Endothelial cell of umbilical vein (primary cell): ENCODE measurements around the gene GPR148. TPM values are rescaled to one million over a fixed set of nuclear protein-coding genes. Genes with fewer than 3 reads are reported as not detected.

ENCODE experiments used
- BruUV-seq: library from RNA; stranded (reverse); fragments of 400-500 nt; replicated peaks from 2 replicates; lab custom pipeline; 2021; lab: Mats Ljungman, UMichigan
- CTCF ChIA-PET: fragments of 300-600, 350-600 bp; sonication (Branson Sonifier 250); formaldehyde crosslinking; loops from one replicate; lab custom pipeline; 2021; ENCODE audit warnings: antibody characterized with exemption, inconsistent platforms; lab: Charles Lee
- POLR2A ChIA-PET: fragments of 300-600, 350-600 bp; sonication (Branson Sonifier 250); formaldehyde crosslinking; loops from one replicate; lab custom pipeline; 2021; ENCODE audit warnings: antibody characterized with exemption, inconsistent platforms; lab: Charles Lee
- DNase-seq: peaks from one replicate; pipeline ENCODE4 v3.0.0-alpha.2; 2011; ENCODE audit warnings: low read depth, low spot score
- FAIRE-seq: peaks from 2 replicates; lab custom pipeline; 2011; peaks lifted over from hg19 to GRCh38; lab: Jason Lieb, UNC
- H2AFZ ChIP-seq: 2 replicates; pipeline ENCODE4 v1.6.0; 2012; ENCODE audit warnings: low read depth, low read length, control low read depth, inconsistent platforms
- H3K27ac ChIP-seq: 2 replicates; pipeline ENCODE4 v1.5.1; 2011; ENCODE audit warnings: low read depth, mild to moderate bottlenecking, control low read depth, low read length, moderate library complexity; ENCODE audit not compliant: insufficient read depth
- H3K27me3 ChIP-seq, 2 experiments: 2 replicates each; pipeline versions ENCODE4 v1.6.0 to v1.6.1; 2011; ENCODE audit warnings: low read length in 2 of 2, mixed read lengths in 1 of 2; ENCODE audit not compliant: control insufficient read depth in 2 of 2, insufficient read depth in 2 of 2
- H3K36me3 ChIP-seq, 2 experiments: 2 replicates in 1 of 2; 3 replicates in 1 of 2; pipeline ENCODE4 v1.5.1; 2011; ENCODE audit warnings: low read length in 2 of 2, mild to moderate bottlenecking in 1 of 2, moderate library complexity in 1 of 2; ENCODE audit not compliant: control insufficient read depth in 2 of 2, insufficient read depth in 2 of 2; ENCODE audit errors: extremely low read depth in 1 of 2
- H3K4me1 ChIP-seq: 3 replicates; pipeline ENCODE4 v1.5.1; 2011; ENCODE audit warnings: mild to moderate bottlenecking, low read length; ENCODE audit not compliant: control insufficient read depth, insufficient read depth; ENCODE audit errors: extremely low read depth
- H3K4me2 ChIP-seq: 2 replicates; pipeline ENCODE4 v1.6.1; 2011; ENCODE audit warnings: low read length, control low read depth, mixed read lengths; ENCODE audit not compliant: insufficient read depth
- H3K4me3 ChIP-seq, 3 experiments: fragments of 200-600 bp in 1 of 3; sonication (generic), shearing (Covaris generic) in 1 of 3; replicated peaks in 1 of 3; 2 replicates each; pipeline ENCODE4 v1.5.1; 2011 to 2016; ENCODE audit warnings: control low read depth in 3 of 3, low read length in 3 of 3, mild to moderate bottlenecking in 2 of 3, inconsistent platforms in 1 of 3, low read depth in 1 of 3, moderate library complexity in 1 of 3; ENCODE audit not compliant: insufficient read depth in 1 of 3
- H3K79me2 ChIP-seq: 2 replicates; pipeline ENCODE4 v1.6.0; 2012; ENCODE audit warnings: low read length, inconsistent platforms; ENCODE audit not compliant: control insufficient read depth, insufficient read depth
- H3K9ac ChIP-seq: replicated peaks from 2 replicates; pipeline ENCODE3; 2011; ENCODE audit warnings: low read length, control low read depth; ENCODE audit not compliant: insufficient read depth; ENCODE audit errors: extremely low read depth
- H3K9me1 ChIP-seq: replicated peaks from 3 replicates; pipeline ENCODE4 v1.6.0; 2011; ENCODE audit warnings: mild to moderate bottlenecking, low read length; ENCODE audit not compliant: control insufficient read depth, insufficient read depth; ENCODE audit errors: extremely low read depth
- H3K9me3 ChIP-seq: replicated peaks from 2 replicates; pipeline ENCODE4 v1.5.1; 2012; ENCODE audit warnings: low read length, inconsistent platforms; ENCODE audit not compliant: control insufficient read depth, insufficient read depth
- H4K20me1 ChIP-seq: replicated peaks from 2 replicates; pipeline ENCODE3; 2011; ENCODE audit warnings: mild to moderate bottlenecking, low read length; ENCODE audit not compliant: control insufficient read depth, insufficient read depth; ENCODE audit errors: extremely low read depth
- CTCF ChIP-seq, 2 donors: IDR thresholded peaks; 1 replicate in 1 of 2; 2 replicates in 1 of 2; pipeline ENCODE4 v1.5.1; 2011; ENCODE audit warnings: low read length in 2 of 2, mild to moderate bottlenecking in 2 of 2, moderate library complexity in 2 of 2, control low read depth in 1 of 2, inconsistent platforms in 1 of 2, low read depth in 1 of 2; ENCODE audit not compliant: insufficient read depth in 1 of 2; ENCODE audit errors: extremely low read depth in 1 of 2
- EZH2 ChIP-seq: IDR thresholded peaks from 2 replicates; pipeline ENCODE4 v1.6.1; 2012; ENCODE audit warnings: borderline replicate concordance, low read depth, mild to moderate bottlenecking, moderate library complexity, low read length, inconsistent platforms; ENCODE audit not compliant: severe bottlenecking
- FOS ChIP-seq: IDR thresholded peaks from 2 replicates; pipeline ENCODE4 v1.6.1; 2011; ENCODE audit warnings: mild to moderate bottlenecking, low read length, moderate library complexity, borderline replicate concordance; ENCODE audit not compliant: insufficient read depth
- GATA2 ChIP-seq: IDR thresholded peaks from 2 replicates; pipeline ENCODE4 v1.7.0; 2011; ENCODE audit warnings: low read depth, mild to moderate bottlenecking, moderate library complexity, mixed read lengths, low read length; ENCODE audit not compliant: insufficient read length, insufficient read depth
- JUN ChIP-seq: IDR thresholded peaks from 2 replicates; pipeline ENCODE4 v1.6.1; 2011; ENCODE audit warnings: borderline replicate concordance, low read depth; ENCODE audit not compliant: insufficient read length, insufficient read depth
- MAX ChIP-seq: IDR thresholded peaks from 2 replicates; pipeline ENCODE4 v1.6.1; 2011; ENCODE audit not compliant: insufficient read depth, insufficient read length
- MYC ChIP-seq: IDR thresholded peaks from one replicate; pipeline ENCODE4 v1.6.1; 2011; ENCODE audit warnings: mild to moderate bottlenecking, low read depth, low read length
- POLR2A ChIP-seq: IDR thresholded peaks from 2 replicates; pipeline ENCODE4 v1.6.1; 2012; ENCODE audit warnings: low read depth, mild to moderate bottlenecking, control low read depth, low read length
- POLR2AphosphoS5 ChIP-seq: IDR thresholded peaks from 2 replicates; pipeline ENCODE4 v1.6.1; 2012; ENCODE audit warnings: low read depth, mild to moderate bottlenecking, control low read depth, low read length, moderate library complexity; ENCODE audit not compliant: insufficient read depth
- dilution Hi-C: fragments of 300-500 bp; cut with MboI; formaldehyde crosslinking; loops from one replicate; pipeline ENCODE4 v1.15.0; 2019; ENCODE audit warnings: low sequenced_read_pairs; ENCODE audit not compliant: extremely low pct_ligation_motif_present
- intact Hi-C: fragments of 100-400 bp; cut with micrococcal nuclease; formaldehyde crosslinking; loops from one replicate; pipeline ENCODE4 v1.10.0; 2022
- polyA plus RNA-seq, 4 experiments: library from polyadenylated mRNA; depleted of rRNA in 3 of 4; stranded (reverse) in 3 of 4; unstranded in 1 of 4; fragments of >200 nt; gene quantifications; 2 replicates each; pipeline versions ENCODE4 v1.2.1 to v1.2.3, GENCODE V29; 2011 to 2012; ENCODE audit warnings: missing spikeins in 1 of 4
- total RNA-seq: library from RNA; stranded (reverse); gene quantifications from 2 replicates; pipeline ENCODE4 v1.2.3, GENCODE V29; 2021

GPR148 gene
- total and polyA plus RNA-seq, 2 donors (not counting 3 experiments of a cell fraction or from before 2014, with no cell fraction given): not detected

DNA sequence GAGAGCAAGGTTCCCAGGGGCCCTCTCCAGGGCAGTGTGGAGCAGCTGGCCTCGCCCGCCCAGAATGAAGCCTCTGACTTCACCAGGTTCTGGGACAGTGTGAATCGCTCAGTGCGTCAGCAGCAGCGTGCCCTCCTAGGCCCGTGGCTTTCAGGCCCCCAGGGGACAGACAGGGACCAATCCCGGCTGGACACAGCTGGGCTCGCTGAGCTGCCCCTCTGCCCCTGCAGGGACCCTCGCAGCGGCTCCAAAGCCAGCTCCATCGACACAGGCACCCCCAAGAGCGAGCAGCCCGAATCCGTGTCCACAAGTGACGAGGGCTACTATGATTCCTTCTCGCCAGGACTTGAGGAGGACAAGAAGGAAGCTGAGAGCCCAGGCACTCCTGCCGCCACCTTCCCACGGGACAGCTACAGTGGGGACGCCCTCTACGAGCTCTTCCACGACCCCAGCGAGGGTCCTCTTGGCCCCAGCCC, 34.1 kb downstream of the GPR148 start:
- Histone ChIP-seq H3K9me3 (no peaks in the 10 kb centered on the region), H3K36me3 (no peaks in the 10 kb centered on the region), H3K79me2 (no peaks in the 10 kb centered on the region), H3K4me3 (no peak overlapping the region), H3K4me1 (no peaks in the 10 kb centered on the region), H3K9ac (no peak overlapping the region), H3K4me2 (no peak overlapping the region), H3K27ac (no peak overlapping the region), H3K9me1 (no peaks in the 10 kb centered on the region), H3K27me3 (no peaks in the 10 kb centered on the region), H2AFZ (no peak overlapping the region), H4K20me1 (no peaks in the 10 kb centered on the region)
- dilution Hi-C loops: no loop called here
- intact Hi-C loops: no loop called here
- DNase-seq (no peak), FAIRE-seq (no peak)
- no TSS peak for BruUV-seq
- TF ChIP-seq POLR2A (no peak), POLR2AphosphoS5 (no peak), GATA2 (no peak), MAX (no peak), CTCF (IDR thresholded peaks at IDR 0.05; ENCODE audit: extremely low read depth in 1 of 2, insufficient read depth in 1 of 2, low read depth in 1 of 2, low read length in 2 of 2) (no peak), JUN (no peak), MYC (no peak), EZH2 (no peak), FOS (no peak)
- ChIA-PET POLR2A (no interaction called here), CTCF (no interaction called here)
